ENCODE measurements around the gene PISD. TPM values are rescaled to one million over a fixed set of nuclear protein-coding genes. Genes with fewer than 3 reads are reported as not detected.

Gene PISD
- total RNA-seq, 2 experiments from 2014 or later = 21.5 to 51.9 TPM

DNA sequence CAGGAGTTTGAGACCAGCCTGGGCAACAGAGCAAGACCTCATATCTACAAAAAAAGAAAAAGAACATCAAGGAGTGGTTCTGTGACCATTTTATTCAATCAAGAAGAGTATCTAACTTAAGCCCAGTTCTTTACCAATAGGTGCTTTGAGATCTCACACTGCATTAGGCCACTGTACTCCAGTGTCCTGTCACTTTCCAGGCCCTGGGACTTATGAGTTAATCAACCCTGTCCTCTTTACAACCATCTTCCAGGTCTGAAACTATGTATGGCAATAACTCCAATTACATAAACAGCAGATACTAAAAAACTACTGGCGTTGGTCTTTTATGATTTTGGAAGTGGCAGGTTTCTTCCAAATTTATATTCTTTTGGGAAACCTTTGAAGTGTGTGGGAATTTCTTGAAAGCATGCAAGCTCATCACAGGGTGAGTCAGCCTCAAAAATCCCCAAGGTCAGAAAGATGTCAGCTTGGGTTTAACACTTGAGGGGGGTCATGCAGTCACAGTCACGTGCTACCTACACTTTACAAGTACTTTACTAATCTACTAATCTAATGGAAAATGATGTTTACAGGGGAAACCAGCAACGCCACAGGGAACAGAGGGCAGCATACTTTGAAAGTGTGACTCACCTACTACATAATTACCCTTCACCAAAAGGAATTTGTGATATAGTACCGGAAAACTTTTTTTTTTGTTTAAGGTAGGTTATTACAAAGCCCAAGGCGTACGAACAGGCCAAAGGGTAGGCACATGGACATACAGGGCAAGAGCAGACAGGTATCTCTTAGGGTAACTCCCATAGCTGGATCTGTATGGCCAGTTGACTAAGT, 15.6 kb downstream of the PISD start:
- DNase-seq (ENCODE audit: low spot score) = no peak
- H3K79me2 ChIP-seq (ENCODE audit: insufficient read depth, low read depth, low read length) = peaks cover 11% of the 10 kb centered on the region; the same call in 1 of the 2 replicates

DNA sequence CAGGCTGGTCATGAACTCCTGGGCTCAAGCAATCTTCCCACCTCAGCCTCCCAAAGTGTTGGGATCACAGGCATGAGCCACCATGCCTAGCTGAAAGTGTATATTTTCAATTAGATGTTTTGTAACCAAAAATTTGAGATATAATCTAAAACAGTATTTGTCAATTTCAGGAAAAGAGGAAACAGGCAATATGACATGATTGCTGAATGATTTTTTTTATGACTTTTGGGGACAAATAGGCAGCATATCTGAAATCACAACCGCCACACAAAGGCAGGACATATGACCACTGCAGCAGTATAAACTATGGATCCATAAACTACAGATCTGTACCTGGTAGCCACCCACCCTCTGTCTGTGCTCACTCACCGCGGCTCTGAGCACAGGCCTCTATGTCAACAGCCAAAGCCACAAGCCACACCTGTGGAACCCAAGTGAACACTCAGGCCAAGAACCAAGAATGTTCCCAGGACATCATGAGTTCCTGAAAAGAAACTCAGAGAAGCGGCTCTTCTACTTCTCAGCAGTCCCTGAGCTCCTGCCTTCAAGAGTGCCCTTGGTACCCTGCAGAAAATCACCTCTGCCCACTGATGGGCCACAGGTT, 22.5 kb downstream of the PISD start:
- H3K79me2 ChIP-seq (ENCODE audit: insufficient read depth, low read depth, low read length) = peaks cover 21% of the 10 kb centered on the region; the same call in 1 of the 2 replicates
- TF ChIP-seq, protein P1, sequence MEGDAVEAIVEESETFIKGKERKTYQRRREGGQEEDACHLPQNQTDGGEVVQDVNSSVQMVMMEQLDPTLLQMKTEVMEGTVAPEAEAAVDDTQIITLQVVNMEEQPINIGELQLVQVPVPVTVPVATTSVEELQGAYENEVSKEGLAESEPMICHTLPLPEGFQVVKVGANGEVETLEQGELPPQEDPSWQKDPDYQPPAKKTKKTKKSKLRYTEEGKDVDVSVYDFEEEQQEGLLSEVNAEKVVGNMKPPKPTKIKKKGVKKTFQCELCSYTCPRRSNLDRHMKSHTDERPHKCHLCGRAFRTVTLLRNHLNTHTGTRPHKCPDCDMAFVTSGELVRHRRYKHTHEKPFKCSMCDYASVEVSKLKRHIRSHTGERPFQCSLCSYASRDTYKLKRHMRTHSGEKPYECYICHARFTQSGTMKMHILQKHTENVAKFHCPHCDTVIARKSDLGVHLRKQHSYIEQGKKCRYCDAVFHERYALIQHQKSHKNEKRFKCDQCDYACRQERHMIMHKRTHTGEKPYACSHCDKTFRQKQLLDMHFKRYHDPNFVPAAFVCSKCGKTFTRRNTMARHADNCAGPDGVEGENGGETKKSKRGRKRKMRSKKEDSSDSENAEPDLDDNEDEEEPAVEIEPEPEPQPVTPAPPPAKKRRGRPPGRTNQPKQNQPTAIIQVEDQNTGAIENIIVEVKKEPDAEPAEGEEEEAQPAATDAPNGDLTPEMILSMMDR (conservative IDR thresholded peaks at IDR 0.05; ENCODE audit: low read length) = no peak
- TF ChIP-seq EZH2phosphoT487 (IDR thresholded peaks at IDR 0.05; ENCODE audit: borderline replicate concordance, low read depth, low read length) = no peak
- CTCF ChIA-PET (ENCODE audit: unreplicated experiment) = interaction anchor here (0.8 kb wide), 1 partner anchor 9 kb away, joined by 3 read pairs; no protein-coding TSS in a partner anchor
- POLR2A ChIA-PET = interaction anchor here (0.6 to 1.9 kb wide), 6 partner anchors 8 to 870 kb away, joined by 3 to 6 read pairs (median 4); partner anchors contain the start of gene PISD
- H3K4me2 ChIP-seq (ENCODE audit: low read length) = peak overlapping the region; percentile 68
- no peak for DNase-seq (ENCODE audit: low spot score)
- H2AFZ ChIP-seq (ENCODE audit: low read length) = no peak overlapping the region
- peaks cover 25% of the 10 kb centered on the region for H3K36me3 ChIP-seq (ENCODE audit: insufficient read depth, low read length)
- no peaks in the 10 kb centered on the region for H3K9me3 ChIP-seq (ENCODE audit: low read length)
- peak overlapping the region; percentile 14 for H3K27ac ChIP-seq (ENCODE audit: low read depth, low read length, poor library complexity, severe bottlenecking)
- no peak overlapping the region for H3K4me3 ChIP-seq (ENCODE audit: low read depth, low read length, poor library complexity, severe bottlenecking)
- peaks cover 39% of the 10 kb centered on the region for H3K4me1 ChIP-seq (ENCODE audit: insufficient read depth, low read length, poor library complexity, severe bottlenecking)
- intact Hi-C loops (cut with micrococcal nuclease; ENCODE audit: unreplicated experiment) = no loop called here
- no peaks in the 10 kb centered on the region for H4K20me1 ChIP-seq (ENCODE audit: insufficient read depth, low read length)
- no peaks in the 10 kb centered on the region for H3K9me2 ChIP-seq (ENCODE audit: insufficient read depth, low read length)
- no TSS peak for BruUV-seq (replicated peaks)

More for the DNA sequence above, 15.6 kb downstream of the PISD start:
- Histone ChIP-seq H3K4me1 (ENCODE audit: insufficient read depth, low read length, poor library complexity, severe bottlenecking) (peaks cover 6% of the 10 kb centered on the region), H2AFZ (ENCODE audit: low read length) (no peak overlapping the region), H3K4me2 (ENCODE audit: low read length) (no peak overlapping the region), H3K27ac (ENCODE audit: low read depth, low read length, poor library complexity, severe bottlenecking) (no peak overlapping the region), H3K9me2 (ENCODE audit: insufficient read depth, low read length) (no peaks in the 10 kb centered on the region), H4K20me1 (ENCODE audit: insufficient read depth, low read length) (no peaks in the 10 kb centered on the region), H3K36me3 (ENCODE audit: insufficient read depth, low read length) (peaks cover 67% of the 10 kb centered on the region), H3K9me3 (ENCODE audit: low read length) (no peaks in the 10 kb centered on the region), H3K4me3 (ENCODE audit: low read depth, low read length, poor library complexity, severe bottlenecking) (no peak overlapping the region)
- CTCF ChIA-PET (ENCODE audit: unreplicated experiment) = no interaction called here
- no TSS peak for BruUV-seq (replicated peaks)
- POLR2A ChIA-PET = interaction anchor here (0.8 kb wide), 1 partner anchor 139 kb away, joined by 3 read pairs; no protein-coding TSS in a partner anchor
- intact Hi-C loops (cut with micrococcal nuclease; ENCODE audit: unreplicated experiment) = no loop called here
- no peak for TF ChIP-seq EZH2phosphoT487 (IDR thresholded peaks at IDR 0.05; ENCODE audit: borderline replicate concordance, low read depth, low read length)
- TF ChIP-seq, protein P1 (conservative IDR thresholded peaks at IDR 0.05; ENCODE audit: low read length) = no peak
